B cell (primary cell): ENCODE measurements around the gene VPS41.

Experiments used
- EZH2 ChIP-seq: IDR thresholded peaks from 2 replicates; pipeline ENCODE4 v1.6.1; 2012; ENCODE audit warnings: borderline replicate concordance, low read depth, mild to moderate bottlenecking, moderate library complexity, low read length; ENCODE audit not compliant: insufficient read depth, poor library complexity, severe bottlenecking
- TF ChIP-seq, protein P1 (sequence below): fragments of 200-600 bp; IDR thresholded peaks from one replicate; pipeline ENCODE4 v1.8.0; 2022; ENCODE audit warnings: antibody characterized with exemption, mild to moderate bottlenecking

DNA sequence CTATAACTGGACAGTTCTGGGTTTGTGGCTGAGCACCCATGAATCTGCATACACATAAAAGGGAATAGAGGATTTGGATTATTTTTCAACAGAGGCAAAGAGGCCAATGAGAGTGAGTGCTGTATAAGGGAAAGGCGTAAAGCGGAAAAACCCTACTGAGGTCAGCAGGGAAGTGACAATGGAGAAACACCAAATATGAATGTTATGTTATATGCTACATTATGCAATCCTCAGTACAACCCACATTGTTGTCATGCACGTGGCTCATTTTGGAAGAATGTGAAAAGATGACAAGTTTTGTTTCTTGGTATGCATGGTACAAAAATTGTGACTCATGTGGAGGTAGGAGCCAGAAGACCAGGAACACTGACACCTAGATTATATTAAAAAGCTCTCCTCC lies 164.2 kb downstream of the VPS41 start:
- TF ChIP-seq, protein P1, sequence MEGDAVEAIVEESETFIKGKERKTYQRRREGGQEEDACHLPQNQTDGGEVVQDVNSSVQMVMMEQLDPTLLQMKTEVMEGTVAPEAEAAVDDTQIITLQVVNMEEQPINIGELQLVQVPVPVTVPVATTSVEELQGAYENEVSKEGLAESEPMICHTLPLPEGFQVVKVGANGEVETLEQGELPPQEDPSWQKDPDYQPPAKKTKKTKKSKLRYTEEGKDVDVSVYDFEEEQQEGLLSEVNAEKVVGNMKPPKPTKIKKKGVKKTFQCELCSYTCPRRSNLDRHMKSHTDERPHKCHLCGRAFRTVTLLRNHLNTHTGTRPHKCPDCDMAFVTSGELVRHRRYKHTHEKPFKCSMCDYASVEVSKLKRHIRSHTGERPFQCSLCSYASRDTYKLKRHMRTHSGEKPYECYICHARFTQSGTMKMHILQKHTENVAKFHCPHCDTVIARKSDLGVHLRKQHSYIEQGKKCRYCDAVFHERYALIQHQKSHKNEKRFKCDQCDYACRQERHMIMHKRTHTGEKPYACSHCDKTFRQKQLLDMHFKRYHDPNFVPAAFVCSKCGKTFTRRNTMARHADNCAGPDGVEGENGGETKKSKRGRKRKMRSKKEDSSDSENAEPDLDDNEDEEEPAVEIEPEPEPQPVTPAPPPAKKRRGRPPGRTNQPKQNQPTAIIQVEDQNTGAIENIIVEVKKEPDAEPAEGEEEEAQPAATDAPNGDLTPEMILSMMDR = no peak
- no peak for TF ChIP-seq EZH2
